Parathyroid adenoma (tissue), 2 donors: ENCODE results near the gene CHD9NB.

Experiments used
- H2AFZ ChIP-seq: fragments of 300-600 bp; sonication (generic); one replicate; pipeline ENCODE4 v1.7.0; 2017; ENCODE audit warnings: antibody characterized with exemption, mild to moderate bottlenecking
- H3K27ac ChIP-seq: fragments of 300-600 bp; sonication (generic); one replicate; pipeline ENCODE4 v1.7.0; 2017
- H3K27me3 ChIP-seq: fragments of 300-600 bp; sonication (generic); one replicate; pipeline ENCODE4 v1.7.0; 2017; ENCODE audit warnings: low read length; ENCODE audit not compliant: control insufficient read depth, insufficient read depth
- H3K36me3 ChIP-seq: fragments of 300-600 bp; sonication (generic); one replicate; pipeline ENCODE4 v1.7.0; 2017; ENCODE audit warnings: low read length; ENCODE audit not compliant: control insufficient read depth, insufficient read depth
- H3K4me1 ChIP-seq: fragments of 300-600 bp; sonication (generic); one replicate; pipeline ENCODE4 v1.7.0; 2017; ENCODE audit warnings: control low read depth
- H3K4me2 ChIP-seq: fragments of 300-600 bp; sonication (generic); one replicate; pipeline ENCODE4 v1.7.0; 2017; ENCODE audit warnings: low read length
- H3K4me3 ChIP-seq: fragments of 300-600 bp; sonication (generic); one replicate; pipeline ENCODE4 v1.7.0; 2017; ENCODE audit warnings: low read depth, low read length
- H3K79me2 ChIP-seq: fragments of 300-600 bp; sonication (generic); one replicate; pipeline ENCODE4 v1.7.0; 2017; ENCODE audit warnings: control low read depth
- H3K9ac ChIP-seq: fragments of 300-600 bp; sonication (generic); one replicate; pipeline ENCODE4 v1.7.0; 2017; ENCODE audit warnings: mild to moderate bottlenecking
- H3K9me3 ChIP-seq: fragments of 300-600 bp; sonication (generic); one replicate; pipeline ENCODE4 v1.7.0; 2017; ENCODE audit warnings: low read length; ENCODE audit not compliant: control insufficient read depth
- TF ChIP-seq, protein P1 (sequence below): fragments of 300-600 bp; sonication (generic); IDR thresholded peaks from one replicate; pipeline ENCODE4 v1.7.0; 2017; ENCODE audit warnings: antibody characterized with exemption, mild to moderate bottlenecking
- donor health status: primary hyperparathyroidism.

CHD9NB gene

DNA sequence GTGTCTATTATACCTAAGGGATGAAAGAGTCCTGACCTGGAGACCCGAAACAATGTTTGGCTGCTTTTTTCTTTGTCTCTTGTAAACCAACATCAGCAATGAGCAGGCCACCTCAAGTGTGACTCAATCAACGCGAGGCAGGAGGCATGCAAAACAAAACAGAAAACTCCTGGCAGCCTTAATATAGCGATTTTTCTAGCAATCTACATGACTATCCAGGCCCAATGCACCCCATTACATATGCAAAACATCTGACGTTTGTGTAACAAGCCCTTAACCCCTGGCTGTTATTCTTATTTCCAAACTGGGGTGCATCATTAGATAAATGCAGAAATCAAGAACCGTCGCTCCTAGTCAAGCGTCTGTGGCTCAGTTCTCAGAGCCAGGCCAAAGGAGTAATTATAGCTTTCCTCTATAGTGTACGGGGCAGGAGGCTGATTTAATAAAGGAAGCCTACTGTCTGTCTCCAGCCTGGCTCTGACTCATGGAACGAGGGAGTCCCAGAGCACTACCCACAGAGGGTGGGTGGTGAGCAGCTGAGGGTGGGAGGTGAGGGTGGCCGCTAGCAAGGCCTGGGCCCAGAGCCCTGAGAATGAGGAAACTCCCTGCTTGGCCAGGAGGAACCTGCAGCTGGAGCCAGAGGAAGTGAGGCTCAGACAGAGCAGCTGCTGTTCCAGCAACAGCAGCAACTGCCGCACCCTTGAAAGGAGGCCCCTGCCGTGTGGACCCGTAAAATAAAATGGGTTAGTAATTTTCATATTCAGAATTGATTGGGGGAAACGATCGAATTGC is 46.0 kb upstream of the CHD9NB start:
- peaks cover 16% of the 10 kb centered on the region for H3K79me2 ChIP-seq
- H3K4me1 ChIP-seq = peaks cover 34% of the 10 kb centered on the region
- H3K9me3 ChIP-seq = no peaks in the 10 kb centered on the region
- peak overlapping the region; percentile 90 for H3K27ac ChIP-seq
- H3K36me3 ChIP-seq = no peaks in the 10 kb centered on the region
- peak overlapping the region; percentile 23 for H3K4me3 ChIP-seq
- TF ChIP-seq, protein P1, sequence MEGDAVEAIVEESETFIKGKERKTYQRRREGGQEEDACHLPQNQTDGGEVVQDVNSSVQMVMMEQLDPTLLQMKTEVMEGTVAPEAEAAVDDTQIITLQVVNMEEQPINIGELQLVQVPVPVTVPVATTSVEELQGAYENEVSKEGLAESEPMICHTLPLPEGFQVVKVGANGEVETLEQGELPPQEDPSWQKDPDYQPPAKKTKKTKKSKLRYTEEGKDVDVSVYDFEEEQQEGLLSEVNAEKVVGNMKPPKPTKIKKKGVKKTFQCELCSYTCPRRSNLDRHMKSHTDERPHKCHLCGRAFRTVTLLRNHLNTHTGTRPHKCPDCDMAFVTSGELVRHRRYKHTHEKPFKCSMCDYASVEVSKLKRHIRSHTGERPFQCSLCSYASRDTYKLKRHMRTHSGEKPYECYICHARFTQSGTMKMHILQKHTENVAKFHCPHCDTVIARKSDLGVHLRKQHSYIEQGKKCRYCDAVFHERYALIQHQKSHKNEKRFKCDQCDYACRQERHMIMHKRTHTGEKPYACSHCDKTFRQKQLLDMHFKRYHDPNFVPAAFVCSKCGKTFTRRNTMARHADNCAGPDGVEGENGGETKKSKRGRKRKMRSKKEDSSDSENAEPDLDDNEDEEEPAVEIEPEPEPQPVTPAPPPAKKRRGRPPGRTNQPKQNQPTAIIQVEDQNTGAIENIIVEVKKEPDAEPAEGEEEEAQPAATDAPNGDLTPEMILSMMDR = no peak
- no peaks in the 10 kb centered on the region for H3K27me3 ChIP-seq
- H2AFZ ChIP-seq = peak overlapping the region; percentile 86
- no peak overlapping the region for H3K9ac ChIP-seq
- peak overlapping the region; percentile 65 for H3K4me2 ChIP-seq

DNA sequence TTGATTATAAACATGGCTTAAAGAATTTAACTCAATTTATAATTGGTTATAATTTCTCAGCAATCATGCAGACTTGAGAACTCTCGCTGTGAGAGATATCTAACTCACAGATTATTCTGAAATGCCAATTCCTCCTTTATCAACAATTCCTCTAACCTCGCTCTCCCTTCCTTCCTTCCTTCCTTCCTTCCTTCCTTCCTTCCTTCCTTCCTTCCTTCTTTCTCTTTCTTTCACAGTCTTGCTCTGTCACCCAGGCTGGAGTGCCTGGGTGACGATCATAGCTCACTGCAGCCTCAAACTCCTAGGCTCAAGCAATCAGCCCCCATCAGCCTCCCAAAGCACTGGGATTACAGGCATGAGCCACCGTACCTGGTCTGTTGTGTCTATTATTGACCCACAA is 44.5 kb upstream of the CHD9NB start:
- H3K9me3 ChIP-seq = no peaks in the 10 kb centered on the region
- no peak overlapping the region for H3K27ac ChIP-seq
- TF ChIP-seq, protein P1 = no peak
- H3K4me3 ChIP-seq = no peak overlapping the region
- no peaks in the 10 kb centered on the region for H3K27me3 ChIP-seq
- H3K9ac ChIP-seq = no peak overlapping the region
- H2AFZ ChIP-seq = no peak overlapping the region
- H3K4me1 ChIP-seq = peaks cover 43% of the 10 kb centered on the region
- no peaks in the 10 kb centered on the region for H3K36me3 ChIP-seq
- H3K4me2 ChIP-seq = no peak overlapping the region
- peaks cover 20% of the 10 kb centered on the region for H3K79me2 ChIP-seq

DNA sequence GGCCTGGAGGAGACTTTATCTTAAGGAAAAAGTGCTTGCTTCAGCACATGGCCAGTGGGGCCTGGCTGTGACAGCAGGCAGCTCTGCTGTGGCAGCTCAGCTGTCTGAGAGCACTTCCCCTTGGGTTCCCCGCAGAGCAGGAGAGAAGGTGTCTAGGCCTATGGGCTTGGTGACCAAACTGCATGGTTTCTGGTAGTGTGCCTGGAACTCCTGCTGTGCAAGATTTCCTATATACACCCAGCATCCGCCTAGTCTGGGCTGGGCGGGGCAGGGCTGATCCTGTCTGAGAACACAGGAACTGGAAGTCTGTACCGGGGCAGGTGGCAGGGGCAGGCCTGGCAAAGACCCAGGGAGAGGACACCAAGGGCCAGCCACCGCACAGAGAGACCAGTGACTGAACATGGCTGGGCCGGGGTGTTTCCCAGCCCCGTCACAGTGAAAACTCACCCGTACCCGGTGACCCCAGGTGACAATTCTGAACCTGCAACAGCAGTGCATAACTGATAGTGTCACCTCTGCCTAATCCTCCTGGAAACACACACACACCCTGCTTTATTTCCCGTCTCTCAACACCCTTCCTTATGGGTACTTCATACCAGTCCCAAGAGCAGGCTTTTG is 41.4 kb upstream of the CHD9NB start:
- Histone ChIP-seq H3K27ac (peak overlapping the region; percentile 85), H3K4me1 (peaks cover 32% of the 10 kb centered on the region), H3K4me2 (no peak overlapping the region), H2AFZ (peak overlapping the region; percentile 90), H3K36me3 (no peaks in the 10 kb centered on the region), H3K27me3 (no peaks in the 10 kb centered on the region), H3K4me3 (no peak overlapping the region), H3K9ac (no peak overlapping the region), H3K79me2 (peaks cover 20% of the 10 kb centered on the region), H3K9me3 (no peaks in the 10 kb centered on the region)
- TF ChIP-seq, protein P1 = no peak

DNA sequence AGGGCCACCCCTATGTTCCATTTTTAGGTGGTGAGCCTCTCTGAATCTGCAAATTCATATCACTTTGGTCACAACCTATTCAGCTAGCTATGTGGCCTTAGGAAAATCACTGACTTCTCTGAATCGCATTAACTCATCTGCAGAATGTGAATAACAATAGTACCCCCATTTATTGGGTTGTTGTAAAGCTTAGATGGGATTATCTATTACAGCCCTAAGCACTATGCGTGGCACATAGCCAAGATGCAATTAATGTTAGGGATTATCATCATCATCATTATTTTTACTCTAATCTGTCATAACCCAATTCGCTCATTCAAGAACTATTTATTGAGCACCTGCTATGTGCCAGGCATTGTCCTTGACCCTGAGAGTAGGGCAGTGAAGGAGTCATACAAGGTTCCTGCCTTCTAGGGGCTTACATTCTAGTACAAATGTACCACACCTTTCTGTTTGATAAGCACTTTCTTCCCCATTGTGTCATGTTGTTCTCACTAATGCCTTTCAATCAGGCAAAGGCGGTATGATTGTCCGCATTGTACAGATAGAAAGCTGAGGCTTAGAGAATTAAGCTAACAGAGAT is 40.6 kb upstream of the CHD9NB start:
- Histone ChIP-seq H3K9ac (no peak overlapping the region), H3K4me2 (no peak overlapping the region), H3K4me1 (peaks cover 23% of the 10 kb centered on the region), H3K4me3 (no peak overlapping the region), H3K27ac (peak overlapping the region; percentile 85), H3K36me3 (no peaks in the 10 kb centered on the region), H3K9me3 (no peaks in the 10 kb centered on the region), H3K79me2 (peaks cover 22% of the 10 kb centered on the region), H3K27me3 (no peaks in the 10 kb centered on the region), H2AFZ (peak overlapping the region; percentile 90)
- TF ChIP-seq, protein P1 = no peak
